IPS DF 6.9 (cell line): ENCODE results near the gene RUNX1.

ENCODE experiments used
- DNase-seq: peaks from one replicate; pipeline ENCODE4 v3.0.0-alpha.2; 2013; ENCODE audit warnings: low read depth, low spot score
- H3K27ac ChIP-seq: one replicate; pipeline ENCODE4 v1.5.1; 2013; ENCODE audit warnings: low read length, control low read depth
- H3K27me3 ChIP-seq: 2 replicates; pipeline ENCODE4 v1.6.1; 2013; ENCODE audit warnings: mild to moderate bottlenecking, low read length; ENCODE audit not compliant: control insufficient read depth, insufficient read depth
- H3K36me3 ChIP-seq: 2 replicates; pipeline ENCODE4 v1.6.1; 2013; ENCODE audit warnings: low read length; ENCODE audit not compliant: control insufficient read depth, insufficient read depth
- H3K4me1 ChIP-seq: 2 replicates; pipeline ENCODE4 v1.6.1; 2013; ENCODE audit warnings: low read length; ENCODE audit not compliant: control insufficient read depth, insufficient read depth
- H3K4me3 ChIP-seq: 2 replicates; pipeline ENCODE4 v1.5.1; 2013; ENCODE audit warnings: mild to moderate bottlenecking, low read length
- H3K9me3 ChIP-seq: 2 replicates; pipeline ENCODE4 v1.6.1; 2013; ENCODE audit warnings: low read length, inconsistent platforms; ENCODE audit not compliant: control insufficient read depth, insufficient read depth
- WGBS: extraction: QIAGEN DNeasy Blood & Tissue Kit; methylation state at CpG from one replicate; pipeline ENCODE4 v1.1.7; 2013; ENCODE audit warnings: mixed read lengths, missing lambda C conversion rate; ENCODE audit not compliant: insufficient read length, insufficient coverage; 5-methylcytosine and 5-hydroxymethylcytosine counted together

RUNX1 gene

GRCh38 chr21:34869545-34869944 is 179.6 kb downstream of the RUNX1 start:
- Histone ChIP-seq H3K4me3 (no peak overlapping the region), H3K9me3 (no peaks in the 10 kb centered on the region), H3K27ac (no peak overlapping the region), H3K27me3 (peaks cover 29% of the 10 kb centered on the region), H3K4me1 (peaks cover 7% of the 10 kb centered on the region), H3K36me3 (no peaks in the 10 kb centered on the region)
- no peak for DNase-seq
- WGBS, result no CpG with 5 or more reads among the region's 7 CpGs

DNA sequence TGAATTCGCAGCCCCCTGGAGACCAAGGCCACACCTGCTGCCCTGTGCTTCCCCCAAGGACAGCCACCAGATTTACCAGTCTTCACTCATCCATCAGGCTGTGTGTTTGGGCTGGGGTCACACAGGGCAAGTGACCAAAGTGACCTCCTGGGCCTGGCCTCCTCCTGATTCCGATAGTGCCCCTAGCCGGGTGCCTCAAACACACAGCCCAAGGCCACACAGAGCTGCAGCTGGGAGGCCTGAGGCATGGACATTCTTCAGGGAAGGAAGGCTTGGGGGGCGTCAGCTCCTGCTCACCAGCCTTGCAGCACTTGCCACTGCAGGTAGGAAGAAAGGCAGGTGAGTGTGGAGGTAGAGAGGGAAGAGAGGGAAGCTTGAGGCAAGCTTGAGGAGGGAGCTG is 181.3 kb downstream of the RUNX1 start:
- Histone ChIP-seq H3K36me3 (no peaks in the 10 kb centered on the region), H3K9me3 (no peaks in the 10 kb centered on the region), H3K27me3 (peaks cover 37% of the 10 kb centered on the region), H3K4me1 (peaks cover 7% of the 10 kb centered on the region), H3K4me3 (no peak overlapping the region), H3K27ac (no peak overlapping the region)
- WGBS, result no CpG with 5 or more reads among the region's 4 CpGs
- DNase-seq, result no peak

- DNase-seq, result peak; percentile 68
- Histone ChIP-seq H3K27ac (no peak overlapping the region), H3K4me3 (no peak overlapping the region), H3K36me3 (no peaks in the 10 kb centered on the region), H3K9me3 (no peaks in the 10 kb centered on the region), H3K27me3 (peaks cover 33% of the 10 kb centered on the region), H3K4me1 (peaks cover 7% of the 10 kb centered on the region)
- no CpG with 5 or more reads among the region's 20 CpGs for WGBS
Observed at GRCh38 chr21:34865400-34866241, 183.5 kb downstream of the RUNX1 start.

DNA sequence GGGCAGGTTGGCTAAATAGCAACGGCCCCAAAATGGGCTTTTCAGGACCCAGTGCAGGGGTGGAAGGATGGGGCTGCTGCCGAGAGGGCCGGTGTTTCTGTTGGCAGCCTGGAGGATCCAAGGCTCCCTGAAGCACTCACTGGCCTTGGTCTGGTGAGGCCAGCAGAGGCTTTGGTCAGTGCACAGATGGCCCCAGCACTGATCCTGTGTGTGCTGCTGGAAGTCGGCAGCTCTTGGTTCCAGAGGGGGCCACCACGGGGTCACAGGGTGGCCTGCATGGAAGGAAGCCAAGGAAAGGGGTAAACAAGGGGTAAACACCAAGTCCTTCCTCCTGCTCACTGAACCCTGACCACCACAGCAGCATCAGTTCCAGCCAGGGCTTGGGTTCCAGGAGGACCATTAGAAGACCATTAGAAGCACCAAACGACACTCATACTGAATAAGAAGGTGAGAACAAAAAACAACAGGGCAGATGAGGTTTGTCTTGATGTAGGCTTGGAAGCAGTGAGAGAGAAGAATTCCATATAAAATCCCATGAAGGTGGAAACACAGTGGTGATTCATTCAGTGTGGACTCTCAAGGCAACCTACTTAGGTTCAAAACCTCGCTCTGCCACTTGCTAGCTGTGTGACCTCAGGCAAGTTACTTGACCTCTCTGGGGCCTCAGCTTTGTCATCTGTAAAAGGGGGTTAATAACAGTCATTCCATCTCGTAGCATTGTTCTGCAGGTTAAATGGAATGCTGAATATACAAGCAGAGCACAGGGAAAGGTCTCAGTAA is 184.5 kb downstream of the RUNX1 start:
- DNase-seq, result no peak
- Histone ChIP-seq H3K9me3 (no peaks in the 10 kb centered on the region), H3K36me3 (no peaks in the 10 kb centered on the region), H3K4me3 (no peak overlapping the region), H3K27ac (no peak overlapping the region), H3K4me1 (peaks cover 7% of the 10 kb centered on the region), H3K27me3 (peaks cover 33% of the 10 kb centered on the region)
- WGBS, result no CpG with 5 or more reads among the region's 8 CpGs

DNA sequence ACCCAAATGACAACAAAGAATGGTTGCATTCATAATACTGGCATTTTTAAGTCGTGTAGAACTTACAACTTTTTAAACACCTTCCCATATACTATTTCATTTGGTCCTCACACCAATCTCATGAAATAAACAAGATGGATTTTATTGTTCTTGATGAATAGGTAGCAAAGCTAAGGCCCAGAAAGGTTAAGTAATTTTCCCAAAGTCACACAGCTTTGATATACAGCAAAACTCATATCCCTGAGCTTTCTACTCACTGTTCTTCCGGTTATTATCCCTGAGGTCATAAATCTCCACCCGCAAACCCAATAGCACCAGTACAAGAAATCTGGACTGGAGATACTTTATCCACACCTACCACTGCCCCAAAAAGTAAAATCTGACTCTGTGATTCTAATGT is 186.2 kb downstream of the RUNX1 start:
- no peaks in the 10 kb centered on the region for H3K9me3 ChIP-seq
- H3K4me3 ChIP-seq, result no peak overlapping the region
- H3K36me3 ChIP-seq, result no peaks in the 10 kb centered on the region
- H3K27ac ChIP-seq, result no peak overlapping the region
- DNase-seq, result no peak
- peaks cover 27% of the 10 kb centered on the region for H3K27me3 ChIP-seq
- no CpG with 5 or more reads among the region's 3 CpGs for WGBS
- peaks cover 7% of the 10 kb centered on the region for H3K4me1 ChIP-seq

GRCh38 chr21:34861258-34861657 is 187.8 kb downstream of the RUNX1 start:
- WGBS, result no CpG with 5 or more reads among the region's 4 CpGs
- DNase-seq, result no peak
- Histone ChIP-seq H3K4me3 (no peak overlapping the region), H3K36me3 (no peaks in the 10 kb centered on the region), H3K27ac (no peak overlapping the region), H3K4me1 (peaks cover 7% of the 10 kb centered on the region), H3K9me3 (no peaks in the 10 kb centered on the region), H3K27me3 (peaks cover 21% of the 10 kb centered on the region)

GRCh38 chr21:34859976-34860653 is 189.0 kb downstream of the RUNX1 start:
- Histone ChIP-seq H3K4me3 (no peak overlapping the region), H3K27me3 (peaks cover 14% of the 10 kb centered on the region), H3K27ac (no peak overlapping the region), H3K36me3 (no peaks in the 10 kb centered on the region), H3K9me3 (no peaks in the 10 kb centered on the region), H3K4me1 (peaks cover under 1% of the 10 kb centered on the region; the same call in 1 of the 2 replicates)
- WGBS, result no CpG with 5 or more reads among the region's 5 CpGs
- no peak for DNase-seq

DNA sequence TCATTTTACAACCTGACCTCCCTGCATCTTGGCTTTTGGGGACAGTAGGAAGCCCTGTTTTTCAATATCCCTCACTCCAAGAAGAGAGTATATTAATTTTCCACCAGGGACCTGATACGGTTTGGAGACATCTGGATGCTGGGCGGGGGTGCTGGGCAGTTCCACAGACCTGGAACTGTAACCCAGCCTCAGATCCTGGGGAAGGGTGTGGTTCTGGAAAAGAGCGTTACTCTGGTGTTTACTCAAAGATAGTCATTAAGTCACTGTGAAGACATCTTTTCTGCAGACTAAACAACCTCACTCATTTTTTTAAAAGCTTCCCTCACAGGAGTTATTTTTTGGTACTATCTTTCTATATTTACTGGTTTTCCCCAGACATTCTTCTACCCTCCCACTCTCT is 190.5 kb downstream of the RUNX1 start:
- Histone ChIP-seq H3K27me3 (no peaks in the 10 kb centered on the region; the same call in 1 of the 2 replicates), H3K9me3 (no peaks in the 10 kb centered on the region), H3K4me3 (no peak overlapping the region), H3K27ac (no peak overlapping the region), H3K4me1 (no peaks in the 10 kb centered on the region), H3K36me3 (no peaks in the 10 kb centered on the region)
- no peak for DNase-seq
- WGBS, result no CpG with 5 or more reads among the region's 3 CpGs

- no peak overlapping the region for H3K27ac ChIP-seq
- no peaks in the 10 kb centered on the region; the same call in 1 of the 2 replicates for H3K27me3 ChIP-seq
- WGBS, result no CpG with 5 or more reads among the region's 4 CpGs
- no peak for DNase-seq
- H3K9me3 ChIP-seq, result no peaks in the 10 kb centered on the region
- no peaks in the 10 kb centered on the region for H3K36me3 ChIP-seq
- no peak overlapping the region for H3K4me3 ChIP-seq
- H3K4me1 ChIP-seq, result no peaks in the 10 kb centered on the region
Observed at GRCh38 chr21:34857874-34858273, 191.2 kb downstream of the RUNX1 start.

DNA sequence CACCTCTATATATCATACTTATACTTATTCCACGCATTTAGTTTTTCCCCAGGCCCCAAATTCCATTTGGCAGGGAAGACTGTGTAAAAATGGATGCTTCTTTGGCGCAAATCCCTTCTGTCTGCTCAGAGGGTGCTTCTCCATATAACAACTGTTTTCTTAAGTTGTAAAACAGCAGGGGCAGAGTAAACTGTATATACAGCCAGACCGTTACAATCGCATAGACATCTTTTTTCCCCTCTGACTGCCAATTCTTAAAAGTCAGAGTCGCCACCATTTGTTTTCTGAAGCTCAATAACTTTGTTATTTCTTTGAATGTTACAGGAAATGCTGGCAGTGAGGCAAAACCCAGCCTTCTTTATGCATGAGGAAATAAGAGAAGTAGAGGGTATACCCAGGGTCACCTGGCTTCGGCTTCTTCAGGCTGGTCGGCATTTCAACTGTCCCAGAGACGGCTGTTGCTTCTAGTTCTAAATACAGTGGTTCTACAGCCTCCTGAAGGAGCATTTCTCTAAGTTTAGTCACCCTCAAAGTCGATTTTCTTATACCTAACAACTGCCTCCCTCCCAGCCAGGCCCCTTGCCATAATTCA is 191.9 kb downstream of the RUNX1 start:
- H3K27me3 ChIP-seq, result no peaks in the 10 kb centered on the region; the same call in 1 of the 2 replicates
- H3K27ac ChIP-seq, result no peak overlapping the region
- H3K36me3 ChIP-seq, result no peaks in the 10 kb centered on the region
- no peak overlapping the region for H3K4me3 ChIP-seq
- no peaks in the 10 kb centered on the region; the same call in 1 of the 2 replicates for H3K4me1 ChIP-seq
- no peaks in the 10 kb centered on the region for H3K9me3 ChIP-seq
- no peak for DNase-seq
- WGBS, result no CpG with 5 or more reads among the region's 9 CpGs
